ENCODE results near the gene RCAN1. TPM values are rescaled to one million over a fixed set of nuclear protein-coding genes. Genes with fewer than 3 reads are reported as not detected.

RCAN1 gene
- total RNA-seq, 1 experiment from 2014 or later, result 9.7 TPM

- Histone ChIP-seq H3K9me3 (ENCODE audit: control insufficient read depth in 1 of 2, insufficient read depth in 1 of 2, low read depth in 1 of 2, low read length in 2 of 2) (no peaks in the 10 kb centered on the region), H3K27ac (ENCODE audit: low read depth, low read length) (no peak overlapping the region), H3K9ac (ENCODE audit: low read length) (no peak overlapping the region), H3K4me3 (replicated peaks in 1 of 2; ENCODE audit: low read depth in 1 of 2, low read length in 2 of 2) (no peak overlapping the region), H3K4me1 (ENCODE audit: control insufficient read depth in 1 of 2, insufficient read depth in 2 of 2, low read length in 2 of 2) (peaks cover 4 to 16% of the 10 kb centered on the region in 2 experiments; a peak in 3 of 4 replicates), H2AFZ (ENCODE audit: low read depth, low read length, poor library complexity, severe bottlenecking) (no peak overlapping the region), H3K9me2 (ENCODE audit: insufficient read depth) (no peaks in the 10 kb centered on the region), H3K4me2 (ENCODE audit: low read length) (no peak overlapping the region), H3K27me3 (ENCODE audit: insufficient read depth, low read length) (no peaks in the 10 kb centered on the region), H3K36me3 (ENCODE audit: control insufficient read depth in 1 of 2, insufficient read depth in 2 of 2, low read length in 2 of 2) (no peaks in the 10 kb centered on the region), H3K79me2 (ENCODE audit: insufficient read depth, low read length) (no peaks in the 10 kb centered on the region), H4K20me1 (ENCODE audit: insufficient read depth) (no peaks in the 10 kb centered on the region)
- ChIA-PET POLR2A (no interaction called here), RAD21 (ENCODE audit: low non-redundant PET in 1 of 2, low total read pairs in 2 of 2, uncharacterized antibody in 2 of 2, unreplicated experiment in 2 of 2) (no interaction called here), CTCF (interaction anchor here (1.6 kb wide), 1 partner anchor 11 kb away, joined by 4 read pairs; no protein-coding TSS in a partner anchor)
- DNase-seq (ENCODE audit: low read depth, low spot score), result no peak
- BruUV-seq (replicated peaks), result no TSS peak
- intact Hi-C loops (cut with micrococcal nuclease), result no loop called here
- ATAC-seq, result no peak
- TF ChIP-seq, protein P1, sequence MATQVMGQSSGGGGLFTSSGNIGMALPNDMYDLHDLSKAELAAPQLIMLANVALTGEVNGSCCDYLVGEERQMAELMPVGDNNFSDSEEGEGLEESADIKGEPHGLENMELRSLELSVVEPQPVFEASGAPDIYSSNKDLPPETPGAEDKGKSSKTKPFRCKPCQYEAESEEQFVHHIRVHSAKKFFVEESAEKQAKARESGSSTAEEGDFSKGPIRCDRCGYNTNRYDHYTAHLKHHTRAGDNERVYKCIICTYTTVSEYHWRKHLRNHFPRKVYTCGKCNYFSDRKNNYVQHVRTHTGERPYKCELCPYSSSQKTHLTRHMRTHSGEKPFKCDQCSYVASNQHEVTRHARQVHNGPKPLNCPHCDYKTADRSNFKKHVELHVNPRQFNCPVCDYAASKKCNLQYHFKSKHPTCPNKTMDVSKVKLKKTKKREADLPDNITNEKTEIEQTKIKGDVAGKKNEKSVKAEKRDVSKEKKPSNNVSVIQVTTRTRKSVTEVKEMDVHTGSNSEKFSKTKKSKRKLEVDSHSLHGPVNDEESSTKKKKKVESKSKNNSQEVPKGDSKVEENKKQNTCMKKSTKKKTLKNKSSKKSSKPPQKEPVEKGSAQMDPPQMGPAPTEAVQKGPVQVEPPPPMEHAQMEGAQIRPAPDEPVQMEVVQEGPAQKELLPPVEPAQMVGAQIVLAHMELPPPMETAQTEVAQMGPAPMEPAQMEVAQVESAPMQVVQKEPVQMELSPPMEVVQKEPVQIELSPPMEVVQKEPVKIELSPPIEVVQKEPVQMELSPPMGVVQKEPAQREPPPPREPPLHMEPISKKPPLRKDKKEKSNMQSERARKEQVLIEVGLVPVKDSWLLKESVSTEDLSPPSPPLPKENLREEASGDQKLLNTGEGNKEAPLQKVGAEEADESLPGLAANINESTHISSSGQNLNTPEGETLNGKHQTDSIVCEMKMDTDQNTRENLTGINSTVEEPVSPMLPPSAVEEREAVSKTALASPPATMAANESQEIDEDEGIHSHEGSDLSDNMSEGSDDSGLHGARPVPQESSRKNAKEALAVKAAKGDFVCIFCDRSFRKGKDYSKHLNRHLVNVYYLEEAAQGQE (IDR thresholded peaks at IDR 0.05; ENCODE audit: low read depth), result no peak
- TF ChIP-seq ZNF274 (IDR thresholded peaks at IDR 0.05; ENCODE audit: low read depth, low read length) (no peak), JUND (IDR thresholded peaks at IDR 0.05) (no peak), ATF3 (IDR thresholded peaks at IDR 0.05) (no peak), RAD21 (IDR thresholded peaks at IDR 0.05; ENCODE audit: low read depth) (no peak), EZH2 (IDR thresholded peaks at IDR 0.05) (no peak), POLR2A (IDR thresholded peaks at IDR 0.05; ENCODE audit: borderline replicate concordance, extremely low read depth, insufficient read depth, insufficient read length) (no peak), ZBTB33 (IDR thresholded peaks at IDR 0.05; ENCODE audit: extremely low read depth, insufficient replicate concordance, low read length) (no peak), POLR2AphosphoS5 (IDR thresholded peaks at IDR 0.05; ENCODE audit: low read depth, low read length) (no peak)
- TF ChIP-seq, protein P2, sequence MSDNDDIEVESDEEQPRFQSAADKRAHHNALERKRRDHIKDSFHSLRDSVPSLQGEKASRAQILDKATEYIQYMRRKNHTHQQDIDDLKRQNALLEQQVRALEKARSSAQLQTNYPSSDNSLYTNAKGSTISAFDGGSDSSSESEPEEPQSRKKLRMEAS (IDR thresholded peaks at IDR 0.05), result no peak
Measured at GRCh38 chr21:34521561-34521960, 93.4 kb downstream of the RCAN1 start.
